ENCODE measurements around the gene RTL10. TPM values are rescaled to one million over a fixed set of nuclear protein-coding genes. Genes with fewer than 3 reads are reported as not detected.

RTL10 gene
- polyA plus RNA-seq, 1 experiment: 9.5 TPM

DNA sequence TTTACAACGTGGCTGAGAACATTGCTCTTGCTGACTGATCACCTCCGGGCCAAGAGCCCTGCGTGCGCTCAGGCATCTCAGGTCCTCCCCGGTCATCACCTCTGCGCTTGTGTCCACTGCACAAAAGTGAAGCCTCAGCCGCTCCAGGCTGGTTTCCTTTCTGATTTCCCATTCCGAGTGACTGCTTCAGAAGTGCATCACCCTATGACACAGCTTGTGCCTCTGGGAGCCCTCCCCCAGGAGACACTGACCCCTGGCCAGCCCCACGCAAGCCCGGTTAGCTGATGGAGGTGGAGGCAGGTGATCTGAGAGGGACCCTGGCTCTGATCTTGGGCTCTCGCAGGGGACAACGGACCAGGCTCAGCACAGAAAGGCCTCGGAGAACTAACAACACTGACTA lies 38.3 kb upstream of the RTL10 start:
- CTCF ChIA-PET: interaction anchor here (2.0 kb wide), 1 partner anchor 162 kb away, joined by 8 read pairs; no protein-coding TSS in a partner anchor
- Histone ChIP-seq H3K27me3 (ENCODE audit: control insufficient read depth, insufficient read depth, low read length) (no peaks in the 10 kb centered on the region), H3K4me3 (ENCODE audit: low read depth, low read length) (no peak overlapping the region), H3K9me3 (ENCODE audit: control insufficient read depth, insufficient read depth, low read length) (no peaks in the 10 kb centered on the region), H3K27ac (ENCODE audit: low read depth, low read length) (peak overlapping the region; percentile 88)
- DNase-seq (ENCODE audit: low read depth, low spot score): no peak
- POLR2A ChIA-PET: interaction anchor here (1.4 to 1.5 kb wide), 2 partner anchors 12 to 28 kb away, joined by 4 to 10 read pairs; no protein-coding TSS in a partner anchor
- TF ChIP-seq CTCF (IDR thresholded peaks at IDR 0.05; ENCODE audit: low read depth, low read length): no peak

- Histone ChIP-seq H3K27me3 (ENCODE audit: control insufficient read depth, insufficient read depth, low read length) (no peaks in the 10 kb centered on the region), H3K4me3 (ENCODE audit: low read depth, low read length) (no peak overlapping the region), H3K27ac (ENCODE audit: low read depth, low read length) (peak overlapping the region; percentile 88), H3K9me3 (ENCODE audit: control insufficient read depth, insufficient read depth, low read length) (no peaks in the 10 kb centered on the region)
- CTCF ChIA-PET: interaction anchor here (0.7 to 2.0 kb wide), 3 partner anchors 18 to 162 kb away, joined by 3 to 8 read pairs (median 3); no protein-coding TSS in a partner anchor
- DNase-seq (ENCODE audit: low read depth, low spot score): no peak
- POLR2A ChIA-PET: interaction anchor here (1.1 to 1.5 kb wide), 3 partner anchors 11 to 27 kb away, joined by 4 to 10 read pairs (median 5); no protein-coding TSS in a partner anchor
- TF ChIP-seq CTCF (IDR thresholded peaks at IDR 0.05; ENCODE audit: low read depth, low read length): no peak
Observed at GRCh38 chr22:19892257-19892879, 37.7 kb upstream of the RTL10 start.

GRCh38 chr22:19891317-19892256 lies 36.9 kb upstream of the RTL10 start:
- Histone ChIP-seq H3K27ac (ENCODE audit: low read depth, low read length) (peak overlapping the region; percentile 88), H3K4me3 (ENCODE audit: low read depth, low read length) (peak overlapping the region; percentile 25), H3K9me3 (ENCODE audit: control insufficient read depth, insufficient read depth, low read length) (no peaks in the 10 kb centered on the region), H3K27me3 (ENCODE audit: control insufficient read depth, insufficient read depth, low read length) (no peaks in the 10 kb centered on the region)
- ChIA-PET CTCF (interaction anchor here (0.7 to 2.0 kb wide), 3 partner anchors 19 to 161 kb away, joined by 3 to 8 read pairs (median 3); no protein-coding TSS in a partner anchor), POLR2A (interaction anchor here (0.6 to 1.5 kb wide), 7 partner anchors 10 to 441 kb away, joined by 3 to 10 read pairs (median 5); no protein-coding TSS in a partner anchor)
- peak; percentile 59 for DNase-seq (ENCODE audit: low read depth, low spot score)
- no peak for TF ChIP-seq CTCF (IDR thresholded peaks at IDR 0.05; ENCODE audit: low read depth, low read length)

DNA sequence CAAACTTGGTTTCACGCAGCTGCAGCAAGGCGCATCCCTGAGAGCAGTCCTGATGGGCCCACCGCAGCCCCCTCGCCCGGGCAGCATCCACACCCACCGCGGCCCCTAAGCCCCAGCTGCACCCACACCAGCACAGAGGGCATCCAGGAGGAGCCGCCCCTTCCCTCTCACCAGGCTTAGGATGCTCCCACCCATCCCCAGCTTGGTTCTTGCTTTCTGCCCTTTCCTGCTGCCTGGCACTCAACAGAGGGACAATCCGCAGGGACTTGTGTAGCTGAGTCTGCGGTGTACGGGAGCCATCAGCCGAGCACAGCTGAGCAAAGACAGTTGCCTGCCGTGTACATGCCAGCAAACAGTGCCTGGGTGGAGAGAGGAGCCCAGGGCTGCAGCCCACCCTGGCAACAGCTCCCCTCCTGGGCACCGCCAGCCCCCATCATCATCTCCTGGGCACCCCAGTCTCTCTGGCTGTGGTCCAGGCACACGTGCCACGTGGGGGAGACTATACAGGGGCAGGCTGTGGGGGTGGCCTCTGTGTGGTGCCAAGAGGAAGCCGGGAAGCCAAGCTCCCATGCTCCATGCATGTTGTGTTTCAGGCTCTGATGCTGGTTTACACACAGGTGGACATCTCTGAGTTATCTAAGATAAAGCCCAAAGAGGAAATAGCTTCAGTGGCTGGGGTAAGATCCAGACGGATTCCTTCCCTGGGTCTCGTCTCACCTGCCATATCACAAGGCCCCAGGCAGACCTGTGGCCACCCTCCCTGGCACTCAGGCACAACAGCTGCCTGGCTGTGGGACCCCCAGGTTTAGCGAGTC lies 36.0 kb upstream of the RTL10 start:
- Histone ChIP-seq H3K27ac (ENCODE audit: low read depth, low read length) (peak overlapping the region; percentile 39), H3K9me3 (ENCODE audit: control insufficient read depth, insufficient read depth, low read length) (no peaks in the 10 kb centered on the region), H3K27me3 (ENCODE audit: control insufficient read depth, insufficient read depth, low read length) (no peaks in the 10 kb centered on the region), H3K4me3 (ENCODE audit: low read depth, low read length) (no peak overlapping the region)
- POLR2A ChIA-PET: interaction anchor here (0.6 to 1.4 kb wide), 4 partner anchors 9 to 780 kb away, joined by 3 to 7 read pairs (median 5); no protein-coding TSS in a partner anchor
- CTCF ChIA-PET: interaction anchor here (0.8 kb wide), 1 partner anchor 20 kb away, joined by 3 read pairs; no protein-coding TSS in a partner anchor
- TF ChIP-seq CTCF (IDR thresholded peaks at IDR 0.05; ENCODE audit: low read depth, low read length): no peak
- no peak for DNase-seq (ENCODE audit: low read depth, low spot score)
